GM12878 (cell line): ENCODE data around the gene FNDC3B.

Source experiments
- ETV6 ChIP-seq, 2 experiments: fragments of 450-650 bp in 1 of 2; IDR thresholded peaks in 1 of 2; conservative IDR thresholded peaks in 1 of 2; 2 replicates each; pipeline ENCODE4 v1.6.1; 2014; ENCODE audit warnings: antibody characterized with exemption in 1 of 2, borderline replicate concordance in 1 of 2, low read depth in 1 of 2, mild to moderate bottlenecking in 1 of 2, moderate library complexity in 1 of 2
- EZH2 ChIP-seq: IDR thresholded peaks from 2 replicates; pipeline ENCODE4 v1.6.1; 2012; ENCODE audit warnings: low read depth, mild to moderate bottlenecking, control low read depth, inconsistent platforms, low read length, borderline replicate concordance; ENCODE audit not compliant: control insufficient read depth
- MYB ChIP-seq: fragments of 150-350 bp; IDR thresholded peaks from 2 replicates; pipeline ENCODE4 v1.6.1; 2014; ENCODE audit warnings: mild to moderate bottlenecking, low read depth, low read length, borderline replicate concordance
- POLR2A ChIP-seq: IDR thresholded peaks from 2 replicates; pipeline ENCODE4 v1.6.1; 2011; ENCODE audit warnings: low read depth, mild to moderate bottlenecking, low read length
- POLR2AphosphoS5 ChIP-seq: IDR thresholded peaks from 2 replicates; pipeline ENCODE4 v1.6.1; 2011; ENCODE audit warnings: mild to moderate bottlenecking, low read length, inconsistent platforms
- SREBF2 ChIP-seq: IDR thresholded peaks from 2 replicates; pipeline ENCODE4 v1.6.1; 2012; ENCODE audit warnings: mild to moderate bottlenecking, low read length
- TF ChIP-seq, protein P1 (sequence below): IDR thresholded peaks from 2 replicates; pipeline ENCODE4 v1.6.1; 2012; ENCODE audit warnings: low read depth, low read length, improper control_type of control experiment
- TF ChIP-seq, protein P2 (sequence below): IDR thresholded peaks from 2 replicates; pipeline ENCODE4 v1.6.1; 2011; ENCODE audit warnings: low read depth, low read length, improper control_type of control experiment, borderline replicate concordance

DNA sequence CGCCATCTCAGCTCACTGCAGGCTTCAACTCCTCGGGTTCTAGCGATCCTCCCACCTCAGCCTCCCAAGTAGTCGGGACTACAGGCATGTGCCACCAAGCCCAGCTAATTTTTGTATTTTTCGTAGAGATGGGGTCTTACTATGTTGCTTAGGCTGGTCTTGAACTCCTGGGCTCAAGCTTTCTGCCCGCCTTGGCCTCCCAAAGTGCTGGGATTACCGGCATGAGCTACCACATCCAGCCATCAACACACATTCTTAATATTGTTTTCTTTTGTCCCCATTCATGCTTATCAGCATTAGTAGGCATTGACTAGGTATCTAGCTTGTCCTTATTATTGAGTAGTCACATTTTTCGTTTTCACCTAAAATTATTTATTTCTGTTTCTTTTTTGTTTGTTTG is 240.6 kb downstream of the FNDC3B start:
- TF ChIP-seq, protein P1, sequence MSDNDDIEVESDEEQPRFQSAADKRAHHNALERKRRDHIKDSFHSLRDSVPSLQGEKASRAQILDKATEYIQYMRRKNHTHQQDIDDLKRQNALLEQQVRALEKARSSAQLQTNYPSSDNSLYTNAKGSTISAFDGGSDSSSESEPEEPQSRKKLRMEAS: no peak
- TF ChIP-seq POLR2A (no peak), SREBF2 (no peak), POLR2AphosphoS5 (no peak), MYB (no peak), EZH2 (no peak), ETV6 (conservative IDR thresholded peaks at IDR 0.05 in 1 of 2, IDR thresholded peaks at IDR 0.05 in 1 of 2; ENCODE audit: borderline replicate concordance in 1 of 2, low read depth in 1 of 2) (no peak)
- TF ChIP-seq, protein P2, sequence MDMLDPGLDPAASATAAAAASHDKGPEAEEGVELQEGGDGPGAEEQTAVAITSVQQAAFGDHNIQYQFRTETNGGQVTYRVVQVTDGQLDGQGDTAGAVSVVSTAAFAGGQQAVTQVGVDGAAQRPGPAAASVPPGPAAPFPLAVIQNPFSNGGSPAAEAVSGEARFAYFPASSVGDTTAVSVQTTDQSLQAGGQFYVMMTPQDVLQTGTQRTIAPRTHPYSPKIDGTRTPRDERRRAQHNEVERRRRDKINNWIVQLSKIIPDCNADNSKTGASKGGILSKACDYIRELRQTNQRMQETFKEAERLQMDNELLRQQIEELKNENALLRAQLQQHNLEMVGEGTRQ: no peak
